Glutamatergic neuron (in vitro differentiated cells): Measurements from ENCODE around the gene FGF14. TPM values are rescaled to one million over a fixed set of nuclear protein-coding genes. Genes with fewer than 3 reads are reported as not detected.

Source experiments
- DNase-seq: peaks from one replicate; pipeline ENCODE4 v3.0.0; 2022
- H3K27ac Mint-ChIP-seq: one replicate; pipeline ENCODE4 v1.8.0; 2020; ENCODE audit warnings: mild to moderate bottlenecking, mixed read lengths, inconsistent platforms; ENCODE audit not compliant: unreplicated experiment
- H3K27me3 Mint-ChIP-seq: one replicate; pipeline ENCODE4 v1.8.0; 2020; ENCODE audit warnings: mild to moderate bottlenecking, moderate library complexity, mixed read lengths, inconsistent platforms; ENCODE audit not compliant: unreplicated experiment
- H3K36me3 Mint-ChIP-seq: one replicate; pipeline ENCODE4 v1.8.0; 2020; ENCODE audit warnings: mild to moderate bottlenecking, mixed read lengths, inconsistent platforms; ENCODE audit not compliant: unreplicated experiment
- H3K4me1 Mint-ChIP-seq: one replicate; pipeline ENCODE4 v1.8.0; 2020; ENCODE audit warnings: mild to moderate bottlenecking, low read depth, mixed read lengths, inconsistent platforms; ENCODE audit not compliant: unreplicated experiment
- H3K4me3 Mint-ChIP-seq: one replicate; pipeline ENCODE4 v1.8.0; 2020; ENCODE audit warnings: mild to moderate bottlenecking, mixed read lengths, inconsistent platforms; ENCODE audit not compliant: unreplicated experiment
- H3K9me3 Mint-ChIP-seq: one replicate; pipeline ENCODE4 v1.8.0; 2020; ENCODE audit warnings: mild to moderate bottlenecking, moderate library complexity, mixed read lengths, inconsistent platforms; ENCODE audit not compliant: unreplicated experiment
- total RNA-seq: library from RNA; stranded (reverse); fragmentation: NEBNext Ultra II Directional; extraction: Animal tissue kit (Norgen Biotek cat#: 25700); gene quantifications from one replicate; pipeline ENCODE4 v1.2.1, GENCODE V29; 2021; ENCODE audit not compliant: unreplicated experiment
- TF ChIP-seq, protein P1 (sequence below): fragments of 200-600 bp; sonication (generic); IDR thresholded peaks from one replicate; pipeline ENCODE4 v1.5.0; 2021; ENCODE audit not compliant: partially characterized antibody, unreplicated experiment

Gene FGF14
- total RNA-seq, 1 donor from 2014 or later = 17.8 TPM

DNA sequence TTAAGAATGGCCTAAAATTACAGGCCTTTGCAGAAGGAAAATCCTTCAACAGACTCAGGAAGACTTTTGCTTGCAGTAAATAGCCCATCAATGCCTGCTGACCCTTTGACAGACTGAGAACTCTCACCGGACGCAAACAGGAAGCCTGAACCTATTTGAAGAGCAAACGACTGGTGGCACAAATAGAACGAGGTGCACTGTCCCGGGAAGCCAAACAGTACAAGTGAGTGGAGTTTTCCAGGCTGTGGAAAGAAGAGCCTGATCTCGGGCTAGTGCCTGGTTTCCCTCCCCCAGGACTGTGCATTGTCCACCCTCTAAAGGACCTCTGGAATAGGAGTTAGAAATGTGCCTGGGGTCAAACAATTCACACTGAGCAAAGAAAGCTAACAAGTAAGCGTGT, 165.5 kb downstream of the FGF14 start:
- H3K36me3 Mint-ChIP-seq = no peaks in the 10 kb centered on the region
- H3K27me3 Mint-ChIP-seq = no peaks in the 10 kb centered on the region
- H3K9me3 Mint-ChIP-seq = no peaks in the 10 kb centered on the region
- peaks cover 52% of the 10 kb centered on the region for H3K4me1 Mint-ChIP-seq
- H3K27ac Mint-ChIP-seq = peak overlapping the region; percentile 94
- no peak for DNase-seq
- peak overlapping the region; percentile 49 for H3K4me3 Mint-ChIP-seq
- TF ChIP-seq, protein P1, sequence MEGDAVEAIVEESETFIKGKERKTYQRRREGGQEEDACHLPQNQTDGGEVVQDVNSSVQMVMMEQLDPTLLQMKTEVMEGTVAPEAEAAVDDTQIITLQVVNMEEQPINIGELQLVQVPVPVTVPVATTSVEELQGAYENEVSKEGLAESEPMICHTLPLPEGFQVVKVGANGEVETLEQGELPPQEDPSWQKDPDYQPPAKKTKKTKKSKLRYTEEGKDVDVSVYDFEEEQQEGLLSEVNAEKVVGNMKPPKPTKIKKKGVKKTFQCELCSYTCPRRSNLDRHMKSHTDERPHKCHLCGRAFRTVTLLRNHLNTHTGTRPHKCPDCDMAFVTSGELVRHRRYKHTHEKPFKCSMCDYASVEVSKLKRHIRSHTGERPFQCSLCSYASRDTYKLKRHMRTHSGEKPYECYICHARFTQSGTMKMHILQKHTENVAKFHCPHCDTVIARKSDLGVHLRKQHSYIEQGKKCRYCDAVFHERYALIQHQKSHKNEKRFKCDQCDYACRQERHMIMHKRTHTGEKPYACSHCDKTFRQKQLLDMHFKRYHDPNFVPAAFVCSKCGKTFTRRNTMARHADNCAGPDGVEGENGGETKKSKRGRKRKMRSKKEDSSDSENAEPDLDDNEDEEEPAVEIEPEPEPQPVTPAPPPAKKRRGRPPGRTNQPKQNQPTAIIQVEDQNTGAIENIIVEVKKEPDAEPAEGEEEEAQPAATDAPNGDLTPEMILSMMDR = no peak

GRCh38 chr13:102235689-102236088, 166.2 kb downstream of the FGF14 start:
- no peak for DNase-seq
- Mint-ChIP-seq H3K4me1 (peaks cover 49% of the 10 kb centered on the region), H3K27me3 (no peaks in the 10 kb centered on the region), H3K36me3 (no peaks in the 10 kb centered on the region), H3K4me3 (no peak overlapping the region), H3K27ac (peak overlapping the region; percentile 94), H3K9me3 (no peaks in the 10 kb centered on the region)
- TF ChIP-seq, protein P1 = no peak

DNA sequence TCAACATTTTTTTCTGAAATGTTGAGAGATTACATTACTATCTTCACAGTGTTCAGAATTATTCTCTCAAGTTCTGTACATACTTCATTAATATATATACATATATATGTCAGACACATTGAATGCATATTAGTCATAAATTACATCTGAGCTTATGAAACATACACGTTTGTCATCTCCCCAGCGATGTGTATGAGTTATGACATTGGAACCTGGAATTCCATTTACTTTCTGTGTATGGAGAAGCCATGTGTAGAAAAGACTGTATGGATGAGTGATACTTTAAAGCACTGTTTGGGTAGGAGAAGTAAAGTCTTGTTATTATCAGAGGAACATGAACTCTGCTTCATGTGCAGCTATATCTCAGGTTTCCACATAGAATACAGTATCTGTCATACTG, 167.2 kb downstream of the FGF14 start:
- TF ChIP-seq, protein P1 = no peak
- Mint-ChIP-seq H3K27me3 (no peaks in the 10 kb centered on the region), H3K4me1 (peaks cover 40% of the 10 kb centered on the region), H3K36me3 (no peaks in the 10 kb centered on the region), H3K4me3 (no peak overlapping the region), H3K27ac (no peak overlapping the region), H3K9me3 (no peaks in the 10 kb centered on the region)
- no peak for DNase-seq

DNA sequence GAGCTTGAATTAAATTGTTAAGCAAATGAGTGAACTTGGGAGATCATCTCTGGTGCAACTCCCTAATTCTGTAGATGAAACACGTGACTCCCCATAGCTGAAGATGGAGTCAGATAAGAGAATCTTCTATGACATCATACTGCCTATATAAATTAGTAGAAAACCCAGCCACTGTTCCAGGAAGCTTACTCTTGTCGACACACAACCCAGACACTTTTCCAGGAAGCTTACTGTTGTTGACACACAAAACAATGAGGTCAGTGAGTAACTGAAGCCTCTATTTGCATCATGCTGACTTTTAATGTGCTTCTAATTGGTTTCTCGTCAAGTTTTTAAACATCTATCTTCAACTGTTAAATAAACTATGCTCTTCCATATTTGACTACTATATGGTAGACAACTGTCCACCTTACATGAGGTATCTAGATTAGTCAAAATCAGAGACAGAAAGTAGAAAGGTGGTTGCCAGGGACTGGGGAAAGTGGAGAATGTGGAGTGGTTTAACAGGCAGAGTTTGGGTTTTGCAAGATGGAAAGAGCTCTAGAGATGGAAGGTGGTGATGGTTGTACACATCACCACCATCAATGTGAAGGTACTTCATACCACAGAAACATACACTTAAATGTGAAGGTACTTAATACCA, 168.2 kb downstream of the FGF14 start:
- H3K27me3 Mint-ChIP-seq = no peaks in the 10 kb centered on the region
- no peaks in the 10 kb centered on the region for H3K36me3 Mint-ChIP-seq
- H3K4me1 Mint-ChIP-seq = peaks cover 31% of the 10 kb centered on the region
- H3K27ac Mint-ChIP-seq = no peak overlapping the region
- DNase-seq = no peak
- TF ChIP-seq, protein P1 = no peak
- no peaks in the 10 kb centered on the region for H3K9me3 Mint-ChIP-seq
- no peak overlapping the region for H3K4me3 Mint-ChIP-seq

- DNase-seq = no peak
- Mint-ChIP-seq H3K4me1 (peaks cover 27% of the 10 kb centered on the region), H3K9me3 (no peaks in the 10 kb centered on the region), H3K27me3 (no peaks in the 10 kb centered on the region), H3K36me3 (no peaks in the 10 kb centered on the region), H3K27ac (peak overlapping the region; percentile 44), H3K4me3 (no peak overlapping the region)
- TF ChIP-seq, protein P1 = no peak
Measured at GRCh38 chr13:102231479-102231878, 170.4 kb downstream of the FGF14 start.
